Stimulated activated CD8-positive, alpha-beta memory T cell treated with anti-CD3 and anti-CD28 coated beads, Interleukin-15, amount 100 ng/mL, for 1 hour (primary cell): ENCODE measurements around the gene RINL.
A peak's percentile ranks its signal among the peaks of the same experiment; 100 is the strongest.

Experiments
- DNase-seq: peaks from one replicate; pipeline ENCODE4 v3.0.0-alpha.2; 2020; ENCODE audit warnings: low read depth

The RINL gene

DNA sequence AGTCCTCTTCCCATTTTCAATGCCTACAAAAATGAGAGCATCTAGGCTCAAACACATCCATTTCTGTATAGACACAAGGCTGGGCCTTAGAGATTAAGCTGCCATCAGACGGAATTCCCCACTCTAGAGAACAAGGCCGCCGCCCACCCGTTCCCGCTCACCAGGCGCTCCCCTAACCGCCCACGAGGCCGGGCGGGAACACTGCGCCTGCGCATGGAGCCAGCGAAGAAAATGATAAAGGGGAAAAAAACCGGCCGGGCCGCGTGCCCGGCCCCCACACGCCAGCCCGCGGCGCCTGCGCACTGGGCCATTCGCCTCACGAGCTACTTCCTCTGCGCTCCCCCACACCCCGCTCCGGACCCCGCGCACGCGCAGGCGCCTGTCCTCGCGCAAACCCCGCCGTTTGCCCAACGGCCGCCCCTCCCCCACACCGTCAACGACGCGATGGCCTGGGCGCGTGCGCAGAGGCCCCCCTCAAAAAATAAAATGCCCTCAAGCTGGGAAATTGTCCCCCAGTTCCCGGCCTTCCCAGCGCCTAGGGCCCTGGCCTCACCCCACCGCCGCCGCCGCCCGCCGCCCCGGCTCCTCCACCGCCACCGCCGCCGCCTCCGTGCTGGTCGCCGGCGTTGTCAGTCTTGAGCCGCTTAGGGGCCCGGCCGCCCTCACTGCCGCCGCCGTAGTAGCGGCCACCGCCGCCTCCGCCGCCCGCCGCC is 28.8 kb downstream of the RINL start:
- DNase-seq = peak; percentile 96

DNA sequence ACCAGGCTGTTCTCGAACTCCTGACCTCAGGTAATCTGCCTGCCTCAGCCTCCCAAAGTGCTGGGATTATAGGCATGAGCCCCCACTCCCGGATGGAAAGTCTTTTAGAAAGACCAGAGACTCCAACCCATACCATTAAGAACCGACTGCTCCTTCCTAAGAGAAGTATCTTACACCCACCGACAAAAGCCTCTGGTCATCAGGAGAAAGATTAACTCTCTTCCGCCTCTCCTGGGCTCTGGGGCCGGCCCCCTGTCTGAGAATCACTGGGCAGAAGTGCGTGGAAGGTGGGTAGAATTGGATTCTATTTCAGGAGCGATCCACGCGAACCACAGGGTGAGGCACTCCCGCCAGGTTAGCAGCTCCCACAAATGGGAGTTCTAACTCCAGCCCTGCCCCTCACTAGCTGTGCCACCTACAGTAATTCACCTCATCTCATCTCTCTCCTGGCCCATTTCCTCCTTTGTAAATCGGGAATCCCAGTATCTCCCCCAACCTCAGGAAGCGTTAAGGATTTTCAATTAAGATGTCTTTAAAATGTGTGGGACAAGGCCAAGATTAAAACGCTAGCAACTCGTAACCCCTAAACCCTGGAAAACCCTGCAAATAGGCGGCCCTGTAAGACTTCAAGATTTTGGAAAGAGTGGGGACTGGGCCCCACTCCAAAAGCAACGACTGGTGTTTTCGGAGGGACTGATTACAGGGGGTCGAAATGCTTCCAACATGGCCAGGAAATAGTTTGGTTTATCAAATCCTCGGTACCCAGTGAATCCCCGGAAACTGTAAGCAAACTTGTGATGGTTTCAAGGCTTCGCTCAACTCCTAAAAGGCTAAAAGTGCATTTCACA is 29.6 kb downstream of the RINL start:
- DNase-seq = no peak

DNA sequence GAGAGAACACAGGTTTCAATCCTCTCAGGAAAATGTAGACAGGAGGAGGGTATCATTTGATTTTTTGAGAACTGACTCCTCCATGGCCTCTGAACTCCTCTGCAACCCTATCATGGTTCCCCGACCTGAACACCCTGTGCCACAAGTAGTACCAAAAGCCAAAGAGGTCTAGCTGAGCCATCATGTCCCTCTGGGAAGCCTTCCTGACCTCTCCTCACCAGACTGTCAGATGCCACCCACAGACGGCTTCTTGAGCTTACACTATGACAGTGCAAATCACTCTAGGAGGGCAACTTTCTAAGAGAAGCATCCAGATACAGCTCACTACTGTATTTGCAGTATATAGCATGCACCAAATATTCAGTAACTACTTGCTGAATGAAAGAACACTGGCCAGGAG is 32.0 kb downstream of the RINL start:
- DNase-seq = no peak

DNA sequence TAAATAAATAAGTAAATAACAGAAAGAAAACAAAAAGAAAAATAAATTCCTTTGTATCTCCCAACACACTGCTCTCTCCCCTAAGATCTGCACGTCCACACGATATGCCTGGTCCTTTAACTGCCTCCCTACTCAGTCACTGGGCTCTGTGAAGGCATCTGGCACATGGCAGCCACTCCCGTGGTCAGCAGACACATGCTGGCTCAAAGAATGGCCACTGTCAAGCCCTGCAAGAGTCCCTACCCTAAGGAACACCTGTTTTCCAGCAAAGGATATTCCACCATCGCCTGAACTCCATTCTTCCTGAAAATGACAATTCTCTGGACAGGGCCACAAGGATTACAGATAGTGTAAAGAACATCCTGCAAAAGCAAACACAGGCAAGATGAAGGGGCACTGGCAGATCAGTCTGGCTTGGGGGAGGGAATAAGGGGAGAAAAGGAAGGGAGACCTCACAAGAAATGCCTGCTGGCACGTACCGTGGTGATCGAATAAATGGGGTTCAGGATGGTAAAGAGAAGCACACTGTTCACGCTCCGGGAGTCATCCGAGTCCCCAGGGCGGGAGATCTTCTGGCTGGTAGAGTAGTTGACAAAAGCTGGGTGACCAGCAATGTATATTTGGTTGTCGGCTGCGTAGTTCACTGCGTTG is 32.6 kb downstream of the RINL start:
- no peak for DNase-seq

DNA sequence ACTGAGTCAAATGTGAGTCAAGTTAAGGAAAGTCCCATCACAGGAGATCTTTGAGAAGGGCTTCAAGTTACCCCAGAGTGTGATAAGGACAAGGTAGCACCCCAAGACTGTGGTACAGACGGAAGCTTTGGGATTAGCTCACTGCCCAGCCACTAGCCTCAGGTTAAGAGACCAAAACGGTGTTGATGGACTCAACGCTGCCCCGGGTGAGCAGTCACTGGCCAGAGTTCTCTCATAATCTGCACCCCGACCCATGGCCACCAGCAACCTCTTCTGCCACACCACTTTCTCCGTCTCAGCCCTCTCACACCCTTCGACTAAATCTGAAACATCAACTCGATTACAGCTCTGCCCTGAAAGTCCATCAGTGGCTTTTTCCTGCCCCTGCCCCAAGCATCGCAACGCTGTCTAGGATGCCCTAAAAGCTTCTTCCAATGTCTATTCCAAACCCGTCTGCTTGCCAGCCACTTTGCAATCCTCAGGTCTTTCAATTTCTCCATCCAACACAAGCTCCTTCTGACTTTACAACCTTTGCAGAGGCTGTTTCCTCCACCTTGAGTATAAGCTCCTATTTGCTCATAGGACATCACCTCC is 33.9 kb downstream of the RINL start:
- no peak for DNase-seq

DNA sequence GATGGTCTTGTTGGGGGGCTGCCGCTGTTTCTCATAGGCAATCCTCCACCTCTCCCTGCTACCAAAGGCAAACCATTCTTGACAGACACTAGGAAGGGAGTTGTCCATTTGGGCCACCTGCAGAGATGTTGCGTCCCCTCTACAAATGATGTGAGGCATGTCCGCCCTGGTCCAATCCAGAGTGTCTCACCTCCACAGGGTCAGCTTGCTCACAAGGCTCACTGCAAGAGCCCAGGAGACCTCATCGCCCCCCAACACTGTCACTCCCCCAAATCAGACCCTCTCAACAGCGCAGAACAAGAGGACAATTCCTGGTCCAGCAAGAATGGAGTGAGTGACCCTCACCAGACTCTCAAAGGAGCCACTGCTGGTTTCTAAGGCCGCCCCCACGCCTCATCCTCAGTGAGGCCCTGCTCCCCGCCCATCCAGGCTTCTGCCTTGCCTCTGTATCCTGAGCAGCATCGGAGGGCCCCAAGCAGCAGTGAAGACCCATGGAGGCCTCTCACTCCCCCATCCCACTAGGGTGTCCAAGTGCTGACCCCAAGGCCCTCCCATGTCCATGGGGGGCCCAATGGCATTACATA is 34.8 kb downstream of the RINL start:
- DNase-seq = no peak

DNA sequence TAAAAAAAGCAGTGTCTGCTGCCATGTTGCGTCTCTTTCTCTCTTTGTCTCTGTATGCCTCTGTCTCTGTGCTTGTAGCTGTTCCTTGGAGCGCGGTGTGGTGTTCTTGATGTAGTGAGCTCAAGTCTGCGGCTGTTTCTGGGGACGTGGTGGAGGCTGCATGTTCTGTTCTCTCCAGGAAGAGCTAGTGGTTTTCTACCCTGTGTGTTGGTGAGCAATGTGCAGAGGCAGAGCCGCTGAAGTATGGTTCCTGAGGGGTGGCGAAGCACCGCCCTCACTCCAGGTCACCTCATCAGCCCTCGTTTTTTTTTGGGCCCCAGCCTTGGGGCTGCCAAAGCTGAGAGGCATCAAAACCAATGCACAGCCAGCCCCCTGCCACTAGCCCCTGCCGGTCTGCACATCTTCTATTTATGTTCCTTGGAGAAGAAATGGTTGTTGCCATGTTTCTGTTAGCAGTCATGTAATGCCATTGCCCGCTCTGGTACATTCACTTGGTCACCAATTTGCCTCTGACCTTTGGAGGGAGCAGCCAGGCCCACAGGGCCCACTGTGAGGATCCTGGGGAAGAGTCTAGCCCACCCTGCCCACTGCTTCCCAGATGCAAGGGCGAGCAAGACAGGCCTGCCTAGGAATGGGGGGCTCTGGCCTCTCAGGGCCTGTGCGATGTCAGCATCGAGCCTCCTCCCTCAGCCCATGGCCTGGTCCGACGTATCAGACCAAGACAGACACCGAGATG is 35.5 kb downstream of the RINL start:
- DNase-seq = no peak

DNA sequence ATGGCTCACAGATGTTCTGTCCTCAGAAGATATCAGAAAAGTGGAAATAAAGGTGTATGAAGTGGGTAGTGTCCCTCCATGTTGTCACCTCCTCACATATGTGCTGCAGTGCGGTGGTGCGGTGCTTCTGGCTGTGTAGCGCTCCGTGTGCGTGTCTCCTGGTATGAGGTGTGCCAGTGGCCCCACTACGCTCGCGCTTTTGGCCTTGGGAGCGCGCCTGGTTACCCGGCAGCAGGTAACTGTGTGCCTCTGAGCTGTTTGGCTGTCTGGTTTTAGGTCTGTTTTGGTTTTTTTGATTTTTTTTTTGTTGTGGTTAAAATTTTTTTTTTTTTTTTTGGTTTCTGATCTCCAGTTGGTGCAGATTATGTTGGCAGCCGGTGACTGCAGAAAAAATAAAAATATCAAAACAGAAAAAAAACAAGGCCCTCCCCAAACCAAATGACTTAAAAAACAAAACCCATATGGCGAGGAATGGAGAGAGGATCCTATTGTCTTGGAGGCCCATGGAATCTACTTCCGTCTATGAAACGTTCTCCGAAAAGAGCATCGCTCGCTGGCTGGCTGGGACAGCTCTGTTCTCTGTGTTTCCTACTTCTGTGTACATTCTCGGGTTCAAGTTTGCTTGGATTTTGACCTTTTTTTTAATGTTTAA is 36.2 kb downstream of the RINL start:
- no peak for DNase-seq

DNA sequence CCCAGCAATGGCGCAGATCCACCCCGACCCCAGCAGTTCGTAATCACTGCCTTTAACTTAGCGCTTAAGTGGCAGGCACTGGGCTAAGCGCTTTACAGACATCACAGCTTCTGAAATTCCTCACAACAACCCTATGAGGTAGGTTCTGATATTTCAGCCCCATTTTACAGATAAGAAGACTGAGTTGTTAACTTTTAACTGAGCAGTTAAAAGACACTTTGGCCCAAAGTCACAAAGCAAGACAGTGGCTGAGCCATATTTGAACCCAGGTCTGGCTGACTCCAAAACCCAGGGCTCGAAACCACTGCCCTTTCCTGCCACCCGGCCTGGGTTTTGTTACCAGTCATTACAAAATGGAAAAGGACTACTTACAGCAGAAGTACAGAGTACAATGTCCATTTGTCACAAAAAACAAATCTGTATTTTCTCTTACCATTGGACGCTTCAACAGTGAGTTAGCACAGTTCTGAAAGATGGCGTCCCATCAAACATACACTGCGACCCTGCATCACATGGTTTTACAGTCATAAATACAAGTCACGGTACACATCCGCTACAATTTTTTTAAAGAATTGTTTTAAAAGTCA is 36.8 kb downstream of the RINL start:
- no peak for DNase-seq

DNA sequence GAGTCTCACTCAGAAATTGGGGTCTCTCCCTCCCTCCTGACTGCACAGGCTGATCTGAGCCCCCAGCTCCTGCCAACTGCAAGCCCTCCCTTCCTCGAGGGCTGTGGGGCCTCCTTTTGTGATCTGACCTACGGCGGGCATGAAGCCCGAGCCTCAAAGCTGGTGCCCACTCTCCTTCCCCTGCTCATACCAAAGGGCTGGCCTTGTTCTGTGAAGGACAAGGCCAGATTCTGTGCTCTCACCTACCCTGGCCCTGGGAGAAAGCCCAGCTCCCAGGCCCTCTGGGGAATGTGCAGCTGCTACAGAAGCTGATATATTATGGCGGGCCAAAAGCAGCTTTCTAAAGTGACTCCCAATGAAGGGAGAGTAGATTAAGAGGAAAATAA is 37.5 kb downstream of the RINL start:
- no peak for DNase-seq

DNA sequence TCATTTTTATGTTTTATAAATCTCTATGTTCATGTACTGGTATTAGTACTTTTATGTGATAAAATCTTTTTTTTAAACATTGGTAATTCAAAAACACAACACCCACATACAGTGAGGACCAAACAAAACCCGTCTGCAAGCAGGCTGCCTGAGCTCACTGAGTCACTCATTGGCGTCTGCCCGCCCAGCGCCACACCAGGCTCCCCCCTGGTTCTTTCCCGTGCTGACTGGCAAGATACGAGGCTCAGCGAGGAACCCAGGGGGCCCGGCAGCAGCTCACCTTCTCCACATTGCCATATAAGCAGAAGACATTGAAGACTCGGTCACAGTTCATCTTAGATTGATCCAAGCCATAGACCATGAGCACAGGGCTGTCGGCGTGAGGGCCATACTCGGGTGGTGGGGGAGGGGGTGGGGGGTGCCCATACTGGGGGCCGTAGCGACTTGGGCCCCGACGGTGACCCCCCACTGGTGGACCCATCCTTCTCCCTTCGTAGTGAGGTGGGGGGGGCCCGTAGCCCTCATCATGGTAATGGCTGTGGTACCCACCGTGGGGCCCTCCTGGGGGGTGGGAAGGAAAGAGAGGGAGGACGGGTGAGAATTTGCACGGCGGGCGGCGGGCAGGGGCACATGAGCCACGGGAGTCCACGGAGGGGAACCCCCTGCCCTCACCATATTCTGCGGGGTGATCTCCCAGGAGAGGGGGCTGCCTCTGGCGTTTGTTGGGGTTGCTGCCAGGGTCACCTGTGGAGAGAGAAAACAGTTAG is 38.1 kb downstream of the RINL start:
- DNase-seq = no peak

DNA sequence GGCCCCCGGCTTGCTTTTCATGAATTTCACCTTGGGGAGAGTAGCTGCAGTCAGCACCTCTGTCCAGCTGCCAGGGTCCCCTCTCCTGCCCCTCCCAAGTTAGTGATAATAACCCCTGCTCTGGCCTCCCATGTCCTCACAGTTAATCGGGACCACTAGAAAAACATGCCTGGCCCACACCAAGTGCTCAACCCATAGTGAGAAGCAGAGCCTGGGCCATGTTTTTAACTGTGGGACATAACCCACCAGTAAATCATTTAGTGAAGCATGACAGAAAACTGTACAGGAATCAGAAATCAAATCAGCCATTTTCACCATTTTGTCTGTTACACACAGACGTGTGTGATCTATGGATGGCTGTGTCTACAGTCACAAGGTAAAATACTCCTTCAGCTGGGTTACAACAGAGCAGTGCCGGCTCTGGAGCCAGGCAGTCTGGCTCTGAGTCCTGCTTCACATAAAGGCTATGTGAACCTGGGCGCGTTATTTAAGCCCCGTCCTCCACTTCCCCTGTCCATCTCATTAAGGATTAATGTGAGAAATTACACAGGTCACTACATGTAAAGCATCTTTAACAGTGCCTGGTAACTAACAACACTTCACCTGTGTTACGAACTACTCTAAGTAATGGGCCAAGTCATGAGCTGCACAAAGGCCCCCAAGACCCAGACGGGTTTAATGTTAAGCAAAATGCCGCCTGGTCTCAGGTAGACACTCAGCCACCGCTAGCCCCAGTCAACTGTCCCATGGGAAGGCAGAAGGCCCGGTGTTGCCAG is 38.9 kb downstream of the RINL start:
- no peak for DNase-seq

DNA sequence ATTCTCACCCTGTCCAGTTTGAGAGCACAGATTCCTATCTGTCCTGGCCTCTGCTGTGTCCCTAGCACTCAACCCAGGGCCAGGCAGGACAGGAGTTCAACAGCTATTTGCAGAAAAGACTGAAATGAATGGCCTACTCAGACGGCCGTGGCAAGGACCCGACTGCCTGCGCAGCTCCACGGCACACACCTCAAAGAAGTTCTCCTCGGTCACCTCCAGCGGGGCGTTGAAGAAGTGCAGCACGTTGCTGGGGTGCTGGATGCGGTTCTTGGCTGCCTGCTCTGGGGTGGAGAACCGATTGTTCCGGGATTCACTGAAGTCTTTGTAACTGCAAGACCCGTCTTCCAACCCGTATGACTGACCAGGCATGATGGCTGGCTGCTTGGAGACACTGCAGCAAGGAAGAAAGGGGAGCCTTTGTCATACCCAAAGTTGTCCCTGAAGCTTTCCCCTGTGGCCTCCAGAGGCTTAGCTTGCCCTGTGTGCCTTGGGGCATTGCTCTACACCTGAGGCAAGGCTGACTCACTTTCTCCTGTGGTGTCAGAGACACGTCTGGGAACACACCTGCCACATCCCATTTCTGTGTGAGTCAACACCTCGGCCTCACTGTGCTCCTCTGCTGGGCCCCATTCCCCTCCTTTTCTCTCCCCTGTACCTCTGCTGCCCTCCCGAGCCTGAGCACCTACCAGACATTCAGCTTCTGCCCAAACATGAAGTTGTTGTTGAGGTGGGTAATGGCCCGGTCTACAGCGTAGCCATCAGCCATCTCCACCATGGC is 39.7 kb downstream of the RINL start:
- DNase-seq = no peak

DNA sequence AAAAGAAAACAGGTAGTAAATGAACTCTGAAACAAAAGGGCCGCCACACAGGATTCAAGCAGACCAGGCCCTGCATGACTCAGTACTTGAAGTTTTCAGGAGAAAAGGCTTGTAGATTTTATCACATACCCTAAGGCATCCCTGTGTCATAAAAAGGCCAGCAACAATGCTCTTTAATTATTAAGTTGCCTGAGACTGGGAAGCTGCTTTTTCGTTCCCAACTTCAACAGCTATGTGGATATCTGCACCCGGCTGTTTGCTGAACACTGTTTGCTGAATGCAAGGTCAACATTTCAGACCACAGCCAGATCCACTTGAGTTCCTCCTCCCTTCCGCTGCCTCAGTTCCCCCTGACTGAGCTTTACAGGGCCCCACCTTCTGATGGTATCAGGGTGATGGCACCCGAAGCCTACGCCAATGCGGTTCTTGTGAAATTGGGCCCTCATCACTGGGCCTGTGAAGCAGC is 40.4 kb downstream of the RINL start:
- DNase-seq = no peak

DNA sequence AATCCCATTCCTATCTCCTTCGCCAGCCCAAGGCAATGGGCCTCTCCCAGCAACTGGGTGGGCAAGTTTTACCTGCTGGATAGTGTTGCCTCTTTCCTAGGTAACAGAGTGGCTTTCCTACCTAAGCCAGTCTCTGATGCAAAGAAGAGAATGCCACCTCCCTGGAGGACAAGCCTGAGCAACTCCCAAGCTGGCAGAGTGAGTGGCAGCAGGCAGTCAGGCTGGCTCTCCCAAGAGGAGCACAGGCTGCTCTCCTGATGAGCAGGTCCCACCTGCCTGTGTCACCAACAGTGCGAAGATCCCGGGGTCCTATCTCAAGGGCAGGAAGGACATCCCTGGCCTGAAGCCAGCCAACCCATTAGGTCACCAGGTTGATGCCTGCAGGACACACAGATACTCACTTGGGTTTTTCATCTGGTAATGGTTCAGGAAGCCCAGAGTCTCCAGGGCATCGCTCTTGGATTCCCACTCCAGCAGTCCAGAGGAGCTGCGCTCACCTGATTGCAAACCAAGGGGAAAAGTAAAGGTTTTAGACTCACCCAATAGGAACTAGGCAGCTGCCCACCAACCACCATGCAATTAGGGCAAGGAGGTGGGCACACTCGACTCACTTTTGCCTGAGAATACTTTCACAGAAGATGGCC is 41.0 kb downstream of the RINL start:
- DNase-seq = no peak

DNA sequence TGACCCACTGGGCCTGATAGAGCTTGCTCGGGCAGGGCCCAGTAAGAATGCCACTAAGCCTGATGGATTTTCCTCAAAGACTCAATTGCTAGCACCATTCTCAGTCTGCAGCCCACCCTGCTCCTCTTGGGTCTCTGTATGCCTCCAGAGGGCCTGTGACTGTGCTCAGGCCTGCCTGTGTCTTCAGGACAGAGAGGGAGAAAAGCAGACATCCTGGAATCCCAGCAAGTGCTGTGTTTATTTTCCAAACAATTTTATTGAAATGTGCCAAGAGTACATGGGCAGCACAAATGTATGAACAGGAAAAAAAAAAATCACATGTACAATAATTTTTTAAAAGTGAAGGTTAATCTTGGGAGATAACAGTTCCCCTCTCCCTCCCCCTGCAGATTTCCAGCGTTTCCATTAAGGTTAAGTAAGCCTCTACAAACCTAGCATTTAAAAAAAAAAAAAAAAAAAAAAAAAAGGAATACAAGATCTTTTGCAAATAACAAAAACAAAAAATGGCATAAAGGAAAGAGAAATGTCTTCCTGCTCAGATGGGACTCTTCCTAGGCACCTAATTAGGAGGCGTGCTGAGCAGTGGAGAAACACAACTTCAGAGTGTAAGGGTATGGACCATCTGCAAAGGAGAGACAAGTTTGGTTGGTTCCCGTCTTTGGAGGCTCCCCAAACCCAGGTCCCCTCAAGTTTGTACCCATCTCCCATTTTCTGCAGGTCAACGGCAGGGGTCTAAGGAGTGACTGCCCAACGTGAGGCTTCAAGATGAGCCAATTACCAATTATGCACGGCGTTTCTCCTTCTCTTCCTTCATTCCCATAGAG is 41.7 kb downstream of the RINL start:
- DNase-seq = no peak

DNA sequence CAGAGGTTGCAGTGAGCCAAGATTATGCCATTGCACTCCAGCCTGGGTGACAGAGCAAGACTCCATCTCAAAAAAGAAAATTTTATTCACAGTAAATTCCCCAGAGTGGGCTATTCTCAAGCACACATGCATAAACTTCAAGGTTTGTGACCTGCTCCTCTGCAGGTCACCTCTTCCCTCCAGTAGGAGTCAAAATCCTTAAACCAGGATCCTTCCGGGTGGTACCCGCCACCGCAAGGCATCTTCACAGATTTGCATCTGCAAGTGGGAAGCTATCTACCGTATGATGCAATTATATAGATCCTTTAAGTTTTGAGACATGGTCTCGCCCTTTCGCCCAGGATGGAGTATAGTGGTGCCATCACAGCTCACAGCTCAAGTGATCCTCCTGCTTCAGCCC is 43.5 kb downstream of the RINL start:
- DNase-seq = no peak
